OCI-LY3 (cell line): Measurements from ENCODE around the gene GNAT3.

Experiments used
- H2AFZ ChIP-seq: fragments of 200-600, 300-600 bp; shearing (Covaris generic); 2 replicates; pipeline ENCODE4 v1.6.0; 2014; ENCODE audit warnings: antibody characterized with exemption, low read depth, low read length
- H3K27ac ChIP-seq: fragments of 200-600, 300-600 bp; sonication (generic); 2 replicates; pipeline ENCODE4 v1.5.1; 2014; ENCODE audit warnings: mild to moderate bottlenecking, low read length, moderate library complexity, mixed read lengths
- H3K27me3 ChIP-seq: fragments of 200-600, 300-600 bp; sonication (generic); 2 replicates; pipeline ENCODE4 v1.6.1; 2014; ENCODE audit warnings: low read depth, low read length, mixed read lengths
- H3K36me3 ChIP-seq: fragments of 200-600, 300-600 bp; sonication (generic); replicated peaks from 2 replicates; pipeline ENCODE3; 2014; ENCODE audit warnings: low read depth, low read length, mixed read lengths
- H3K4me1 ChIP-seq: fragments of 300-600, 200-600 bp; sonication (generic); 2 replicates; pipeline ENCODE4 v1.6.1; 2014; ENCODE audit warnings: low read length, mixed read lengths
- H3K4me2 ChIP-seq: fragments of 200-600, 300-600 bp; sonication (generic); 2 replicates; pipeline ENCODE4 v1.6.1; 2014; ENCODE audit warnings: low read length, mixed read lengths
- H3K4me3 ChIP-seq: fragments of 300-600, 200-600 bp; sonication (generic); 2 replicates; pipeline ENCODE4 v1.5.1; 2014; ENCODE audit warnings: antibody characterized with exemption, mild to moderate bottlenecking, low read length, moderate library complexity
- H3K79me2 ChIP-seq: fragments of 300-600, 200-600 bp; shearing (Covaris generic); 2 replicates; pipeline ENCODE4 v1.6.1; 2014; ENCODE audit warnings: mild to moderate bottlenecking, low read length, mixed read lengths
- H3K9ac ChIP-seq: fragments of 300-600, 200-600 bp; shearing (Covaris generic); 2 replicates; pipeline ENCODE4 v1.6.0; 2014; ENCODE audit warnings: mild to moderate bottlenecking, low read length, moderate library complexity
- H3K9me3 ChIP-seq: fragments of 200-600, 300-600 bp; shearing (Covaris generic); 2 replicates; pipeline ENCODE4 v1.6.1; 2014; ENCODE audit warnings: low read length, mixed read lengths; ENCODE audit not compliant: insufficient read depth
- H4K20me1 ChIP-seq: fragments of 200-600, 300-600 bp; sonication (generic); 2 replicates; pipeline ENCODE4 v1.6.1; 2016; ENCODE audit warnings: low read length, mixed read lengths; ENCODE audit not compliant: insufficient read depth
- CTCF ChIP-seq: fragments of 200-600, 300-600 bp; sonication (generic); IDR thresholded peaks from 2 replicates; pipeline ENCODE4 v1.5.1; 2014; ENCODE audit warnings: antibody characterized with exemption, low read length, low read depth
- EZH2phosphoT487 ChIP-seq: fragments of 200-600 bp; shearing (Covaris generic); IDR thresholded peaks from 2 replicates; pipeline ENCODE4 v1.6.1; 2018; ENCODE audit warnings: antibody characterized with exemption, mixed run types, low read depth

Gene GNAT3

GRCh38 chr7:80445351-80445750 is 66.5 kb downstream of the GNAT3 start:
- TF ChIP-seq EZH2phosphoT487 (no peak), CTCF (no peak)
- Histone ChIP-seq H3K36me3 (no peaks in the 10 kb centered on the region), H3K27me3 (no peaks in the 10 kb centered on the region), H3K9me3 (no peaks in the 10 kb centered on the region), H3K27ac (no peak overlapping the region), H4K20me1 (no peaks in the 10 kb centered on the region), H3K4me3 (no peak overlapping the region), H3K79me2 (no peaks in the 10 kb centered on the region), H3K4me1 (no peaks in the 10 kb centered on the region), H2AFZ (no peak overlapping the region), H3K4me2 (no peak overlapping the region), H3K9ac (no peak overlapping the region)

GRCh38 chr7:80444811-80445210 is 67.1 kb downstream of the GNAT3 start:
- Histone ChIP-seq H3K9ac (no peak overlapping the region), H4K20me1 (no peaks in the 10 kb centered on the region), H2AFZ (no peak overlapping the region), H3K27me3 (no peaks in the 10 kb centered on the region), H3K4me3 (no peak overlapping the region), H3K4me2 (no peak overlapping the region), H3K9me3 (no peaks in the 10 kb centered on the region), H3K27ac (no peak overlapping the region), H3K4me1 (no peaks in the 10 kb centered on the region), H3K79me2 (no peaks in the 10 kb centered on the region), H3K36me3 (no peaks in the 10 kb centered on the region)
- TF ChIP-seq EZH2phosphoT487 (no peak), CTCF (no peak)

- no peak overlapping the region for H3K9ac ChIP-seq
- no peak overlapping the region for H3K4me3 ChIP-seq
- H3K9me3 ChIP-seq = no peaks in the 10 kb centered on the region
- H3K79me2 ChIP-seq = no peaks in the 10 kb centered on the region
- no peaks in the 10 kb centered on the region for H3K36me3 ChIP-seq
- no peak overlapping the region for H3K27ac ChIP-seq
- H3K4me2 ChIP-seq = no peak overlapping the region
- no peak overlapping the region for H2AFZ ChIP-seq
- TF ChIP-seq EZH2phosphoT487 = no peak
- no peak for TF ChIP-seq CTCF
- H3K4me1 ChIP-seq = no peaks in the 10 kb centered on the region
- no peaks in the 10 kb centered on the region for H3K27me3 ChIP-seq
- H4K20me1 ChIP-seq = no peaks in the 10 kb centered on the region
Measured at GRCh38 chr7:80443325-80443724, 68.5 kb downstream of the GNAT3 start.

- Histone ChIP-seq H3K9me3 (no peaks in the 10 kb centered on the region; the same call in 1 of the 2 replicates), H3K4me1 (no peaks in the 10 kb centered on the region), H3K27me3 (no peaks in the 10 kb centered on the region), H3K4me2 (no peak overlapping the region), H3K36me3 (no peaks in the 10 kb centered on the region), H3K79me2 (no peaks in the 10 kb centered on the region), H4K20me1 (no peaks in the 10 kb centered on the region), H3K4me3 (no peak overlapping the region), H2AFZ (no peak overlapping the region), H3K27ac (no peak overlapping the region), H3K9ac (no peak overlapping the region)
- TF ChIP-seq CTCF (no peak), EZH2phosphoT487 (no peak)
Measured at GRCh38 chr7:80440883-80441282, 71.0 kb downstream of the GNAT3 start.
